Neural progenitor cell (in vitro differentiated cells): ENCODE data around the gene PRM2. TPM values are rescaled to one million over a fixed set of nuclear protein-coding genes. Genes with fewer than 3 reads are reported as not detected.

Experiments used
- DNase-seq: peaks from one replicate; pipeline ENCODE4 v3.0.0-alpha.2; 2016; ENCODE audit warnings: low spot score
- H2AFZ ChIP-seq: fragments of 200-600 bp; sonication (generic); replicated peaks from 2 replicates; pipeline ENCODE4 v1.6.1; 2016; ENCODE audit warnings: antibody characterized with exemption
- H3F3A ChIP-seq: fragments of 200-600 bp; sonication (generic); 2 replicates; pipeline ENCODE4 v1.6.1; 2016; ENCODE audit warnings: antibody characterized with exemption, low read depth
- H3K27ac ChIP-seq: fragments of 200-600 bp; sonication (generic); 2 replicates; pipeline ENCODE4 v1.5.1; 2016; ENCODE audit warnings: mild to moderate bottlenecking
- H3K27me3 ChIP-seq: fragments of 200-600 bp; sonication (generic); 2 replicates; pipeline ENCODE4 v1.6.1; 2016; ENCODE audit warnings: mild to moderate bottlenecking, moderate library complexity
- H3K36me3 ChIP-seq: fragments of 200-600 bp; sonication (generic); 2 replicates; pipeline ENCODE4 v1.5.1; 2016
- H3K4me1 ChIP-seq: fragments of 200-600 bp; sonication (generic); 2 replicates; pipeline ENCODE4 v1.6.1; 2016; ENCODE audit warnings: mixed run types
- H3K4me2 ChIP-seq: fragments of 200-600 bp; sonication (generic); 2 replicates; pipeline ENCODE4 v1.6.1; 2016
- H3K4me3 ChIP-seq: fragments of 200-600 bp; sonication (generic); 2 replicates; pipeline ENCODE4 v1.5.1; 2016
- H3K79me2 ChIP-seq: fragments of 200-600 bp; sonication (generic); 2 replicates; pipeline ENCODE4 v1.6.1; 2016; ENCODE audit warnings: low read depth
- H3K9ac ChIP-seq: fragments of 200-600 bp; sonication (generic); 2 replicates; pipeline ENCODE4 v1.6.1; 2016
- H3K9me3 ChIP-seq: fragments of 200-600 bp; sonication (generic); 2 replicates; pipeline ENCODE4 v1.5.1; 2016; ENCODE audit warnings: low read depth
- H4K20me1 ChIP-seq: fragments of 200-600 bp; sonication (generic); 2 replicates; pipeline ENCODE4 v1.6.1; 2016; ENCODE audit warnings: low read depth
- H3K27ac Mint-ChIP-seq: 3 replicates; pipeline ENCODE4 v1.8.0; 2021; ENCODE audit warnings: mixed read lengths
- H3K27me3 Mint-ChIP-seq: 2 replicates; pipeline ENCODE4 v1.8.0; 2022; ENCODE audit warnings: low read depth, mild to moderate bottlenecking, inconsistent platforms, moderate library complexity, mixed read lengths; ENCODE audit not compliant: insufficient read depth
- H3K36me3 Mint-ChIP-seq: 3 replicates; pipeline ENCODE4 v1.8.0; 2021; ENCODE audit warnings: mixed read lengths
- H3K4me1 Mint-ChIP-seq: 3 replicates; pipeline ENCODE4 v1.8.0; 2021; ENCODE audit warnings: mixed read lengths
- H3K4me3 Mint-ChIP-seq: 3 replicates; pipeline ENCODE4 v1.8.0; 2021; ENCODE audit warnings: mild to moderate bottlenecking, moderate library complexity, mixed read lengths
- H3K9me3 Mint-ChIP-seq: 3 replicates; pipeline ENCODE4 v1.8.0; 2020; ENCODE audit warnings: mixed read lengths
- CTCF ChIP-seq: fragments of 200-600 bp; sonication (generic); IDR thresholded peaks from 2 replicates; pipeline ENCODE4 v1.5.1; 2017; ENCODE audit warnings: antibody characterized with exemption, mild to moderate bottlenecking
- EZH2 ChIP-seq: fragments of 200-600 bp; sonication (generic); IDR thresholded peaks from 2 replicates; pipeline ENCODE4 v1.6.1; 2017; ENCODE audit warnings: antibody characterized with exemption, mild to moderate bottlenecking, moderate library complexity
- EZH2phosphoT487 ChIP-seq: fragments of 200-600 bp; sonication (generic); IDR thresholded peaks from 2 replicates; pipeline ENCODE4 v1.6.1; 2017; ENCODE audit warnings: antibody characterized with exemption
- total RNA-seq: library from RNA; depleted of rRNA; stranded (reverse); fragments of >200 nt; gene quantifications from 2 replicates; pipeline ENCODE4 v1.2.3, GENCODE V29; 2015; ENCODE audit warnings: low replicate concordance

PRM2 gene
- total RNA-seq, 1 donor from 2014 or later = not detected

- Histone ChIP-seq H3K4me3 (no peak overlapping the region), H3F3A (no peaks in the 10 kb centered on the region), H3K27ac (no peak overlapping the region), H3K9ac (no peak overlapping the region), H3K4me1 (no peaks in the 10 kb centered on the region), H3K9me3 (no peaks in the 10 kb centered on the region), H3K27me3 (no peaks in the 10 kb centered on the region), H4K20me1 (no peaks in the 10 kb centered on the region), H3K4me2 (no peak overlapping the region), H3K36me3 (no peaks in the 10 kb centered on the region), H2AFZ (no peak overlapping the region), H3K79me2 (no peaks in the 10 kb centered on the region)
- Mint-ChIP-seq H3K27me3 (peaks cover 3% of the 10 kb centered on the region), H3K9me3 (no peaks in the 10 kb centered on the region), H3K4me3 (no peak overlapping the region), H3K36me3 (no peaks in the 10 kb centered on the region), H3K4me1 (no peaks in the 10 kb centered on the region), H3K27ac (no peak overlapping the region)
- no peak for DNase-seq
- TF ChIP-seq EZH2 = no peak
These were observed 33.6 kb downstream of the PRM2 start for GRCh38 chr16:11242658-11243057.

- Mint-ChIP-seq H3K36me3 (no peaks in the 10 kb centered on the region), H3K4me3 (no peak overlapping the region), H3K27ac (no peak overlapping the region), H3K27me3 (peaks cover 3% of the 10 kb centered on the region), H3K4me1 (no peaks in the 10 kb centered on the region), H3K9me3 (no peaks in the 10 kb centered on the region)
- Histone ChIP-seq H3K4me2 (no peak overlapping the region), H3K27ac (no peak overlapping the region), H3K79me2 (no peaks in the 10 kb centered on the region), H3K4me1 (no peaks in the 10 kb centered on the region), H3K27me3 (no peaks in the 10 kb centered on the region), H3K9ac (no peak overlapping the region), H3F3A (no peaks in the 10 kb centered on the region), H3K9me3 (no peaks in the 10 kb centered on the region), H2AFZ (no peak overlapping the region), H3K4me3 (no peak overlapping the region), H4K20me1 (no peaks in the 10 kb centered on the region), H3K36me3 (no peaks in the 10 kb centered on the region)
- no peak for DNase-seq
- TF ChIP-seq EZH2phosphoT487 = no peak
- TF ChIP-seq EZH2 = no peak
- TF ChIP-seq CTCF = no peak
These were observed 34.6 kb downstream of the PRM2 start for GRCh38 chr16:11241480-11242204.

GRCh38 chr16:11240636-11241473 is 35.4 kb downstream of the PRM2 start:
- Mint-ChIP-seq H3K36me3 (no peaks in the 10 kb centered on the region), H3K27me3 (peaks cover 3% of the 10 kb centered on the region), H3K9me3 (no peaks in the 10 kb centered on the region), H3K27ac (no peak overlapping the region), H3K4me3 (no peak overlapping the region), H3K4me1 (no peaks in the 10 kb centered on the region)
- Histone ChIP-seq H3K79me2 (no peaks in the 10 kb centered on the region), H3K9ac (no peak overlapping the region), H3K4me2 (no peak overlapping the region), H3K27me3 (no peaks in the 10 kb centered on the region), H3K27ac (no peak overlapping the region), H4K20me1 (no peaks in the 10 kb centered on the region), H3K9me3 (no peaks in the 10 kb centered on the region), H2AFZ (no peak overlapping the region), H3K36me3 (no peaks in the 10 kb centered on the region), H3F3A (no peaks in the 10 kb centered on the region), H3K4me1 (no peaks in the 10 kb centered on the region), H3K4me3 (no peak overlapping the region)
- TF ChIP-seq CTCF (no peak), EZH2phosphoT487 (no peak), EZH2 (no peak)
- no peak for DNase-seq
